Small intestine (tissue), 7 donors: ENCODE data around the gene PRKCB. TPM values are rescaled to one million over a fixed set of nuclear protein-coding genes. Genes with fewer than 3 reads are reported as not detected.

ENCODE experiments used
- DNase-seq, 2 donors: peaks; one replicate each; pipeline versions ENCODE4 v3.0.0 to v3.0.0-alpha.2; 2013
- FAIRE-seq: peaks from 2 replicates; lab custom pipeline; 2012; peaks lifted over from hg19 to GRCh38; lab: Jason Lieb, UNC
- H3K27ac ChIP-seq, 3 donors: one replicate each; pipeline ENCODE4 v1.5.1; 2013; ENCODE audit warnings: low read length in 2 of 3, mild to moderate bottlenecking in 2 of 3, control low read depth in 1 of 3, inconsistent platforms in 1 of 3, low read depth in 1 of 3, moderate library complexity in 1 of 3
- H3K27me3 ChIP-seq, 3 donors: one replicate each; pipeline ENCODE4 v1.6.1; 2013; ENCODE audit warnings: low read length in 3 of 3, inconsistent platforms in 1 of 3; ENCODE audit not compliant: control insufficient read depth in 3 of 3, insufficient read depth in 3 of 3
- H3K36me3 ChIP-seq, 3 donors: one replicate each; pipeline ENCODE4 v1.6.1; 2013; ENCODE audit warnings: low read length in 3 of 3, inconsistent platforms in 1 of 3, low read depth in 1 of 3, mild to moderate bottlenecking in 1 of 3, moderate library complexity in 1 of 3; ENCODE audit not compliant: control insufficient read depth in 3 of 3, insufficient read depth in 2 of 3
- H3K4me1 ChIP-seq, 3 donors: one replicate each; pipeline ENCODE4 v1.6.1; 2013; ENCODE audit warnings: low read length in 2 of 3, inconsistent platforms in 1 of 3, low read depth in 1 of 3, mild to moderate bottlenecking in 1 of 3, moderate library complexity in 1 of 3; ENCODE audit not compliant: control insufficient read depth in 3 of 3, insufficient read depth in 2 of 3
- H3K4me3 ChIP-seq, 3 donors: one replicate each; pipeline ENCODE4 v1.5.1; 2013; ENCODE audit warnings: low read length in 3 of 3, control low read depth in 1 of 3, inconsistent platforms in 1 of 3, low read depth in 1 of 3, mild to moderate bottlenecking in 1 of 3, moderate library complexity in 1 of 3
- H3K9me3 ChIP-seq, 2 donors: one replicate each; pipeline ENCODE4 v1.6.1; 2013; ENCODE audit warnings: low read depth in 1 of 2, low read length in 1 of 2; ENCODE audit not compliant: control insufficient read depth in 2 of 2, insufficient read depth in 1 of 2
- WGBS, 3 donors: extraction: QIAGEN DNeasy Blood & Tissue Kit; methylation state at CpG; one replicate each; pipeline ENCODE4 v1.1.7; 2013; 5-methylcytosine and 5-hydroxymethylcytosine counted together
- polyA plus RNA-seq, 4 donors: library from polyadenylated mRNA; stranded (reverse) in 3 of 4; unstranded in 1 of 4; fragments of 200-250 nt in 3 of 4; fragments of 120-200 nt in 1 of 4; gene quantifications; one replicate each; pipeline versions ENCODE4 v1.2.1 to v1.2.3, GENCODE V29; 2013
- donor health status: healthy with polysubstance abuse.
- donor health status: control.
- donor health status: control.
- donor health status: Bipolar disorder and iron deficiency.
- donor health status: healthy.

PRKCB gene
- polyA plus RNA-seq, 4 donors: 2.3 to 5.1 (median 2.8) TPM

DNA sequence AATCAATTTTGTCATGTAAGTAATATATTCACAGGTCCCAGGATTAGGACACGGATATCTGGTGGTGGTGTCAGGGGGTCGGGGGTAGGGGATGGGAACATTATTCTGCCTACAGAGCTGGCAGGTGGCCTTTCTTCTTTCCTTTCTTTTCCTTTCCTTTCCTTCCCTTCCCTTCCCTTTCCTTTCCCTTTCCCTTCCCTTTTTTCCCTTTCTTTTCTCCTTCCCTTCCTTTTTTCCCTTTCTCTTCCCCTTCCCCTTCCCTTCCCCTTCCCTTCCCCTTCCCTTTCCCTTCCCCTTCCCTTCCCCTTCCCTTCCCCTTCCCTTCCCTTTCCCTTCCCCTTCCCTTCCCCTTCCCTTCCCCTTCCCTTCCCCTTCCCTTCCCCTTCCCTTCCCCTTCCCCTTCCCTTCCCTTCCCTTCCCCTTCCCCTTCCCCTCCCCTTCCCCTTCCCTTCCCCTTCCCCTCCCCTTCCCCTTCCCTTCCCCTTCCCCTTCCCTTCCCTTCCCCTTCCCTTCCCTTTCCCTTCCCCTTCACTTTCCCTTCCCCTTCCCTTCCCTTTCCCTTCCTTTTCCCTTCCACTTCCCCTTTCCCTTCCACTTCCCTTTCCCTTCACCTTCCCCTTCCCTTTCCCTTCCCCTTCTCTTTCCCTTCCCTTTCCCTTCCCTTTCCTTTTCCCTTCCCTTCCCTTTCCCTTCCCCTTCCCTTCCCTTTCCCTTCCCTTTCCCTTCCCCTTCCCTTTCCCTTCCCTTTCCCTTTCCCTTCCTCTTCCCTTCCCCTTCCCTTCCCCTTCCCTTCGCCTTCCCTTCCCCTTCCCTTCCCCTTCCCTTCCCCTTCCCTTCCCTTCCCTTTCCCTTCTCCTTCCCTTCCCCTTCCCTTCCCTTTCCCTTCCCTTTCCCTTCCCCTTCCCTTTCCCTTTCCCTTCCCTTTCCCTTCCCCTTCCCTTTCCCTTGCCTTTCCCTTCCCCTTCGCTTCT, 145.9 kb downstream of the PRKCB start:
- no peak for DNase-seq
- no peaks in the 10 kb centered on the region for H3K4me1 ChIP-seq
- 84 to 95% (median 90%) methylated on average over 2 to 4 of the region's 4 CpGs for WGBS, 3 donors
- H3K27me3 ChIP-seq: no peaks in the 10 kb centered on the region
- FAIRE-seq: no peak
- H3K27ac ChIP-seq: no peak overlapping the region
- no peaks in the 10 kb centered on the region for H3K9me3 ChIP-seq
- no peaks in the 10 kb centered on the region for H3K36me3 ChIP-seq
- H3K4me3 ChIP-seq: no peak overlapping the region

DNA sequence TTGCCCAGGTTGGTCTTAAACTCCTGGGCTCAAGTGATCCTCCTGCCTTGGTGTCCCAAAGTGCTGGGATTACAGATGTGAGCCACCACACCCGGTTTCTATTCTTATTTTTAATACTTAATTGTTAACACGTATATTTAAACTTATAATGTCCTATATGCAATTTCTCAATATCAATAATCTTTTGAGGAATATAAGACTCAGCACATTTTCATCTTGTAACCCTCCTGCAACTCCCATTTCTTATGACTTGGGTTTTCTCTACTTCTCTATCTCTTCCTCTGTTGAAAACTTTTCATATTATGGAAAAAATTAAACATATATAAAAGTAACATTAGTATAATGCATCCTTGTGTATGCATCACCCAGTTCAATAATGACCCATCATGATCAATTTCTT, 150.7 kb downstream of the PRKCB start:
- DNase-seq (no peak), FAIRE-seq (no peak)
- H3K36me3 ChIP-seq: no peaks in the 10 kb centered on the region
- H3K9me3 ChIP-seq: no peaks in the 10 kb centered on the region
- H3K4me1 ChIP-seq: no peaks in the 10 kb centered on the region
- H3K4me3 ChIP-seq: no peak overlapping the region
- no peak overlapping the region for H3K27ac ChIP-seq
- no peaks in the 10 kb centered on the region for H3K27me3 ChIP-seq
- WGBS, 3 donors: 83 to 90% (median 85%) methylated on average over 2 of the region's 2 CpGs

DNA sequence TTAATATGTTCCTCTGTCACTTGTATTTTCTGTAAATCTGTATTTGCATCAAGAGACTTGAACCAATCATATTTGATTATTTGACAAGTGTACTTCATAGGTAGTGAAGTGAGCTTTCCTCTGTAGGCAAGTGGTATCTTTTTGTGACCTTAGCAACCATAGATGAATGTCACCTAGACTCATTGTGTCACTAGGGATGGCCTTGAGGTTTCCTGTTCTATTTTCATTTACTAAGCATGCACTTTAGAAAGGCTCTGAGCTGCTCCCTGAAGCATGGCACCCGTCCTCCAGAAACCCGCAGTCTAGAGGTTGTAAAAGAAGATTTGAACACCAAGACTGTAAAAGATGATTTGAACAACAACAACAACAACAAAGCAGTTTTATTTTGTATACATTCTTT, 151.7 kb downstream of the PRKCB start:
- no peaks in the 10 kb centered on the region for H3K4me1 ChIP-seq
- H3K4me3 ChIP-seq: no peak overlapping the region
- H3K27me3 ChIP-seq: no peaks in the 10 kb centered on the region
- DNase-seq (no peak), FAIRE-seq (no peak)
- whole genome bisulfite sequencing, 3 donors: 78 to 91% (median 84%) methylated on average over 2 of the region's 2 CpGs
- no peaks in the 10 kb centered on the region for H3K9me3 ChIP-seq
- no peaks in the 10 kb centered on the region for H3K36me3 ChIP-seq
- H3K27ac ChIP-seq: no peak overlapping the region

- DNase-seq (no peak), FAIRE-seq (no peak)
- Histone ChIP-seq H3K27me3 (no peaks in the 10 kb centered on the region), H3K4me1 (no peaks in the 10 kb centered on the region), H3K4me3 (no peak overlapping the region), H3K27ac (no peak overlapping the region), H3K9me3 (no peaks in the 10 kb centered on the region), H3K36me3 (no peaks in the 10 kb centered on the region)
- WGBS, 3 donors: 87 to 96% (median 92%) methylated on average over 3 of the region's 3 CpGs
Observed at GRCh38 chr16:23990507-23990906, 154.7 kb downstream of the PRKCB start.

DNA sequence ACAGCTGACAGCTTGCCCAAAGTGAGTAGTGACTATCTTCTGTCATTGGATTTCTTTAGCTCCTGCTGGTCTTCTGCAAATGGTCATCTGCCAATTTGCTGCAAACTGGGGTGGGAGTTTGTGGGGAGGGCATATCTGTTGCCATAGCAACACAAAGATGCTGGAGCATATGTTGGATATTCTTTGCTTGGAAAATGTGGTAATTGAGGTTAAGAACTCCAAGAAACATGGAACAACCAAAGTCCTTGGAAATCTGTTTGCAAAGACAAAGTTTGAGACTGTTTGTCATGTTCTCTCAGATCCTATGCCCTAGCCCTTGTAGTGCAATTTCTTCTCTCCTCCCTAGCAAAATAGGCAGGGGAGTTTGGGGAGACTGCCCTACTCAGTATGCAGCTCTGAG, 155.3 kb downstream of the PRKCB start:
- DNase-seq: no peak
- Histone ChIP-seq H3K4me1 (no peaks in the 10 kb centered on the region), H3K4me3 (no peak overlapping the region), H3K27ac (no peak overlapping the region), H3K9me3 (no peaks in the 10 kb centered on the region), H3K36me3 (no peaks in the 10 kb centered on the region), H3K27me3 (no peaks in the 10 kb centered on the region)
- no peak for FAIRE-seq

DNA sequence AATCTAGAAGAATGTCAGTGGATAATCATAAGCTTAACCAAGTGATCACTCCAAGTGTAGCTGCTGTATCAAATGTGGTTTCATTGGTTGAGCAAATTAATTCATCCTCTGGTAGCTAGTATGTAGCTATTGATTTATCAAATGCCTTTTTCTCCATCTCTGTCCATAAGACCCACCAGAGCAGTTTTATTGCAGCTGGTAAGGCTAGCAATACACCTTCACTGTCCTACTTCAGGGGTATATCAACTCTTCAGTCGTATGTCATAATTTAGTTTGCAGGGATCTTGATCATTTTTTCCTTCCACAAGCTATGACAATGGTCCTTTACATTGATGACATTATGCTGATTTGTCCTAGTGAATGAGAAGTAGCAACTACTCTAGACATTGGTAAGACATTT, 158.8 kb downstream of the PRKCB start:
- H3K4me1 ChIP-seq: no peaks in the 10 kb centered on the region
- FAIRE-seq: no peak
- no peak overlapping the region for H3K27ac ChIP-seq
- H3K4me3 ChIP-seq: no peak overlapping the region
- no peaks in the 10 kb centered on the region for H3K27me3 ChIP-seq
- H3K9me3 ChIP-seq: no peaks in the 10 kb centered on the region
- no peaks in the 10 kb centered on the region for H3K36me3 ChIP-seq
- WGBS, 3 donors: 88 to 91% (median 89%) methylated on average over 1 of the region's 1 CpG
- no peak for DNase-seq

DNA sequence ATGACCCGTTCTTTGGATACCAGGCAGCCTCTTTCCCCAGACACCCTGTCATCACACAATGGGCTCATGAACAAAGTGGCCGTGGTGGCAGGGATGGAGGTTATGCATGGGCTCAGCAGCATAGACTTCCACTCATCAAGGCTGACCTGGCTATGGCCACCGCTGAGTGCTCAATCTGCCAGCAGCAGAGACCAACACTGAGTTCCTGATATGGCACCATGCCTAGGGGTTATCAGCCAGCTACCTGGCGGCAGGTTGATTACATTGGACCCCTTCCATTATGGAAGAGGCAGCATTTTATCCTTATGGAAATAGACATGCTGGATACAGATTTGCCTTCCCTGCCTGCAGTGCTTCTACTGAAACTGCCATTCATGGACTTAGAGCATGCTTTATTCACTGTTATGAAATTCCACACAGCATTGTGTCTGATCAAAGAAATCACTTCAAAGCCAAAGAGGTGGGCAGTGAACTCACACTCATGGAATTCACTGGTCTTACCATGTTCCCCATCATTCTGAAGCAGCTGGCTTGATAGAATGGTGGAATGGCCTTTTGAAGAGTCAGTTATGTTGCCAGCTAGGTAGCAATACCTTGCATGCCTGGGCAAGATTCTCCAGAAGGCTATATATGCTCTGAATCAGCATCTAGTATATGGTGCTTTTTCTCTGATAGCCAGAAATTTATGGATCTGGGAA, 160.6 kb downstream of the PRKCB start:
- no peak overlapping the region for H3K27ac ChIP-seq
- DNase-seq (no peak), FAIRE-seq (no peak)
- no peaks in the 10 kb centered on the region for H3K27me3 ChIP-seq
- H3K36me3 ChIP-seq: no peaks in the 10 kb centered on the region
- WGBS, 3 donors: 60 to 85% (median 69%) methylated on average over 4 of the region's 4 CpGs
- H3K4me1 ChIP-seq: no peaks in the 10 kb centered on the region
- no peaks in the 10 kb centered on the region for H3K9me3 ChIP-seq
- no peak overlapping the region for H3K4me3 ChIP-seq

GRCh38 chr16:23998771-23999170, 163.0 kb downstream of the PRKCB start:
- Histone ChIP-seq H3K4me1 (no peaks in the 10 kb centered on the region), H3K9me3 (no peaks in the 10 kb centered on the region), H3K36me3 (no peaks in the 10 kb centered on the region), H3K27me3 (no peaks in the 10 kb centered on the region), H3K4me3 (no peak overlapping the region), H3K27ac (no peak overlapping the region)
- FAIRE-seq: no peak
- no peak for DNase-seq
